Endodermal cell (in vitro differentiated cells): ENCODE measurements around the gene HPSE2. TPM values are rescaled to one million over a fixed set of nuclear protein-coding genes. Genes with fewer than 3 reads are reported as not detected.

Source experiments
- DNase-seq: peaks from one replicate; pipeline ENCODE4 v3.0.0-alpha.2; 2017
- H3K27ac ChIP-seq: 2 replicates; pipeline ENCODE4 v1.5.1; 2013; ENCODE audit warnings: mild to moderate bottlenecking, low read depth, low read length, moderate library complexity
- H3K27me3 ChIP-seq: 2 replicates; pipeline ENCODE4 v1.6.1; 2013; ENCODE audit warnings: mild to moderate bottlenecking, low read length, moderate library complexity; ENCODE audit not compliant: insufficient read depth, control insufficient read depth, poor library complexity, severe bottlenecking
- H3K36me3 ChIP-seq: 2 replicates; pipeline ENCODE4 v1.7.0; 2013; ENCODE audit warnings: mild to moderate bottlenecking, low read length, moderate library complexity; ENCODE audit not compliant: control insufficient read depth, insufficient read depth
- H3K4me1 ChIP-seq: one replicate; pipeline ENCODE4 v1.7.0; 2013; ENCODE audit warnings: low read length; ENCODE audit not compliant: control insufficient read depth, insufficient read depth
- H3K4me3 ChIP-seq: 2 replicates; pipeline ENCODE4 v1.5.1; 2013; ENCODE audit warnings: mild to moderate bottlenecking, low read length, moderate library complexity
- H3K9ac ChIP-seq: 2 replicates; pipeline ENCODE4 v1.6.1; 2013; ENCODE audit warnings: mild to moderate bottlenecking, low read length, moderate library complexity; ENCODE audit not compliant: poor library complexity, severe bottlenecking; ENCODE audit errors: extremely low read depth
- H3K9me3 ChIP-seq: 2 replicates; pipeline ENCODE4 v1.6.1; 2013; ENCODE audit warnings: mild to moderate bottlenecking, low read length, moderate library complexity; ENCODE audit not compliant: control insufficient read depth
- H3K27ac Mint-ChIP-seq: 2 replicates; pipeline ENCODE4 v1.8.0; 2020; ENCODE audit warnings: mixed read lengths
- H3K27me3 Mint-ChIP-seq: 2 replicates; pipeline ENCODE4 v1.8.0; 2021; ENCODE audit warnings: mild to moderate bottlenecking, mixed read lengths; ENCODE audit not compliant: insufficient read depth
- H3K36me3 Mint-ChIP-seq: 2 replicates; pipeline ENCODE4 v1.8.0; 2020; ENCODE audit warnings: low read depth, mixed read lengths
- H3K4me1 Mint-ChIP-seq: 2 replicates; pipeline ENCODE4 v1.8.0; 2020; ENCODE audit warnings: mixed read lengths
- H3K4me3 Mint-ChIP-seq: 2 replicates; pipeline ENCODE4 v1.8.0; 2020; ENCODE audit warnings: mild to moderate bottlenecking, moderate library complexity, mixed read lengths
- H3K9me3 Mint-ChIP-seq: 2 replicates; pipeline ENCODE4 v1.8.0; 2020; ENCODE audit warnings: mild to moderate bottlenecking, mixed read lengths
- WGBS, 2 experiments: methylation state at CpG; one replicate each; pipeline versions ENCODE4 v1.1.5 to v1.1.7; 2013; ENCODE audit warnings: missing lambda C conversion rate in 2 of 2, mixed read lengths in 1 of 2; ENCODE audit not compliant: insufficient coverage in 1 of 2, insufficient read length in 1 of 2; 5-methylcytosine and 5-hydroxymethylcytosine counted together
- total RNA-seq, 2 donors: library from RNA; stranded (reverse); fragmentation: NEBNext Ultra II Directional in 1 of 2; extraction: Animal tissue kit (Norgen Biotek cat#: 25700) in 1 of 2; gene quantifications; 2 replicates in 1 of 2; 3 replicates in 1 of 2; pipeline ENCODE4 v1.2.1, GENCODE V29; 2021
- TF ChIP-seq, protein P1 (sequence below): fragments of 200-600 bp; sonication (generic); conservative IDR thresholded peaks from 2 replicates; pipeline ENCODE4 v1.5.0; 2021; ENCODE audit warnings: antibody characterized with exemption, mild to moderate bottlenecking

HPSE2 gene
- total RNA-seq, 2 donors from 2014 or later, result 0.07 to 0.11 TPM

DNA sequence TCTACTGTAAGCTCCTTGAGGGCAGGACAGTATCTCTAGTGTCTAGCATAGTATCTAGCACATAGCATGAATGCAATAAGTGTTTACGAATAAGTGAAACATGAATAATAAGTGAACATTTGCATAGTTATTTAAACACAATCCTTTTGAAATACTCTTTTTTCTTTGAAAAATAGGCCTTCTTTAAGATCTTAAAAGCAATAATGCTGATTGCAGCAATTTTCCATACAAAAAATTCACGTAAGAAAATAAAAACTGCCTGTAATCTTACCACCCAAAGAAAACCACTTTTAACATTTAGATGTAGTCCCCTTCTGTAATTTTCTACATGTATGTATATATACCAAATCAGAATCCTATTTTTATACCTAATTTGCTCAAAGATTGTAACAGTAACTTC is 626.4 kb downstream of the HPSE2 start:
- TF ChIP-seq, protein P1, sequence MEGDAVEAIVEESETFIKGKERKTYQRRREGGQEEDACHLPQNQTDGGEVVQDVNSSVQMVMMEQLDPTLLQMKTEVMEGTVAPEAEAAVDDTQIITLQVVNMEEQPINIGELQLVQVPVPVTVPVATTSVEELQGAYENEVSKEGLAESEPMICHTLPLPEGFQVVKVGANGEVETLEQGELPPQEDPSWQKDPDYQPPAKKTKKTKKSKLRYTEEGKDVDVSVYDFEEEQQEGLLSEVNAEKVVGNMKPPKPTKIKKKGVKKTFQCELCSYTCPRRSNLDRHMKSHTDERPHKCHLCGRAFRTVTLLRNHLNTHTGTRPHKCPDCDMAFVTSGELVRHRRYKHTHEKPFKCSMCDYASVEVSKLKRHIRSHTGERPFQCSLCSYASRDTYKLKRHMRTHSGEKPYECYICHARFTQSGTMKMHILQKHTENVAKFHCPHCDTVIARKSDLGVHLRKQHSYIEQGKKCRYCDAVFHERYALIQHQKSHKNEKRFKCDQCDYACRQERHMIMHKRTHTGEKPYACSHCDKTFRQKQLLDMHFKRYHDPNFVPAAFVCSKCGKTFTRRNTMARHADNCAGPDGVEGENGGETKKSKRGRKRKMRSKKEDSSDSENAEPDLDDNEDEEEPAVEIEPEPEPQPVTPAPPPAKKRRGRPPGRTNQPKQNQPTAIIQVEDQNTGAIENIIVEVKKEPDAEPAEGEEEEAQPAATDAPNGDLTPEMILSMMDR, result no peak
- peaks cover 5% of the 10 kb centered on the region for H3K4me1 Mint-ChIP-seq
- Histone ChIP-seq H3K4me3 (no peak overlapping the region), H3K9ac (no peak overlapping the region), H3K27ac (no peak overlapping the region), H3K9me3 (no peaks in the 10 kb centered on the region), H3K27me3 (no peaks in the 10 kb centered on the region), H3K36me3 (no peaks in the 10 kb centered on the region), H3K4me1 (no peaks in the 10 kb centered on the region)
- no peaks in the 10 kb centered on the region for H3K27me3 Mint-ChIP-seq
- no peak overlapping the region for H3K27ac Mint-ChIP-seq
- no peaks in the 10 kb centered on the region for H3K9me3 Mint-ChIP-seq
- no peaks in the 10 kb centered on the region for H3K36me3 Mint-ChIP-seq
- H3K4me3 Mint-ChIP-seq, result no peak overlapping the region
- 94% methylated on average over 1 of the region's 2 CpGs; no CpG with 5 or more reads in 1 of the 2 experiments for WGBS, 2 experiments
- no peak for DNase-seq

DNA sequence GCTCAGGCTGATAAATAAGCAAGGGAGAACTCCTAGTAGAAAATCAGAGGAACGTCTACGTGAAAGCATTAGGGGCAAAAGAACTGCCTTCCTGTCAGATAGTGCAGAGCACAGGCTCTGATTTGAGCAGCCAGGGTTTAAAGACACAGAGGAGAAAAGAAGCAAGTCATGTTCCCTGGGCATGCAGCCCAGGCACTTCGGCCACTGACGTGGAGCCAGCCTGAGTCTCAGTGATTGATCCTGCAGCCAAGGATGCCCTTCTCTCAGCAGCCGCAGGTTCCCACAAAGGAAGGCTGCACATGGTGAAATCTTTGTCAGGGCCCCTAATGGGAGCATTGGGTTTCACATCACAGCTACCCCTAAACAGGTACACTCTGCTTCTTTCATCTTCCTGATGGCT is 627.2 kb downstream of the HPSE2 start:
- Histone ChIP-seq H3K27ac (no peak overlapping the region), H3K4me1 (no peaks in the 10 kb centered on the region), H3K9ac (no peak overlapping the region), H3K9me3 (no peaks in the 10 kb centered on the region), H3K4me3 (no peak overlapping the region), H3K27me3 (no peaks in the 10 kb centered on the region), H3K36me3 (no peaks in the 10 kb centered on the region)
- DNase-seq, result peak; percentile 49
- 87 to 88% methylated on average over 2 to 5 of the region's 5 CpGs for WGBS, 2 experiments
- H3K4me1 Mint-ChIP-seq, result peaks cover 5% of the 10 kb centered on the region
- TF ChIP-seq, protein P1, result no peak
- no peaks in the 10 kb centered on the region for H3K36me3 Mint-ChIP-seq
- no peak overlapping the region for H3K4me3 Mint-ChIP-seq
- H3K27me3 Mint-ChIP-seq, result no peaks in the 10 kb centered on the region
- H3K9me3 Mint-ChIP-seq, result no peaks in the 10 kb centered on the region
- no peak overlapping the region for H3K27ac Mint-ChIP-seq

DNA sequence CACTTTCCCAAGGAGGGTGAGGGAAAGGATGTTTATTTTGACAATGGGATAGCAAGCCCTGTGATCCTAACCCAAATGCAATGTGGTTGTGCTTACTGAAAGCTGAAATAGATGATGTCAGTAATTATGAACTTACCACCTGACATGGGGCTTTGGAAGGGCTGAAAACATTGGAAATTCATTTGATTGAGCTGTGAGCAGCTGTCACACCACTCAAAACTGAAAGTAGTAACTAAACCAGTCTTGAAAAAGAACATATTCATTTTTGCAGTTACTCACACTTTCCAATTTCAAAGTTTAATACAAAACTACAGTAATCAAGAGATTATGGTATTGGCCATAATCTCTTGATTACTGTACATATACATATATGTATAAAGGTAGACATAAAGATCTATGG is 633.4 kb downstream of the HPSE2 start:
- Mint-ChIP-seq H3K27ac (no peak overlapping the region), H3K36me3 (peaks cover 2% of the 10 kb centered on the region), H3K27me3 (no peaks in the 10 kb centered on the region), H3K4me1 (peaks cover 8% of the 10 kb centered on the region), H3K4me3 (no peak overlapping the region), H3K9me3 (peaks cover 15% of the 10 kb centered on the region)
- Histone ChIP-seq H3K9me3 (peaks cover 3% of the 10 kb centered on the region), H3K36me3 (no peaks in the 10 kb centered on the region), H3K4me1 (peaks cover 5% of the 10 kb centered on the region), H3K27me3 (no peaks in the 10 kb centered on the region), H3K27ac (no peak overlapping the region), H3K9ac (no peak overlapping the region), H3K4me3 (no peak overlapping the region)
- DNase-seq, result no peak
- TF ChIP-seq, protein P1, result no peak
